ENCODE data around the gene ARGLU1.

The ARGLU1 gene

GRCh38 chr13:106524108-106524507 lies 43.8 kb downstream of the ARGLU1 start:
- no peak for DNase-seq (ENCODE audit: low spot score)

GRCh38 chr13:106523576-106523975 lies 44.4 kb downstream of the ARGLU1 start:
- no peak for DNase-seq (ENCODE audit: low spot score)

GRCh38 chr13:106522898-106523525 lies 44.9 kb downstream of the ARGLU1 start:
- no peak for DNase-seq (ENCODE audit: low spot score)

GRCh38 chr13:106522112-106522705 lies 45.7 kb downstream of the ARGLU1 start:
- no peak for DNase-seq (ENCODE audit: low spot score)

- DNase-seq (ENCODE audit: low spot score): no peak
Observed at GRCh38 chr13:106521095-106521799, 46.7 kb downstream of the ARGLU1 start.

- DNase-seq (ENCODE audit: low spot score): no peak
Observed at GRCh38 chr13:106520251-106521054, 47.5 kb downstream of the ARGLU1 start.

GRCh38 chr13:106518512-106518911 lies 49.4 kb downstream of the ARGLU1 start:
- no peak for DNase-seq (ENCODE audit: low spot score)

DNA sequence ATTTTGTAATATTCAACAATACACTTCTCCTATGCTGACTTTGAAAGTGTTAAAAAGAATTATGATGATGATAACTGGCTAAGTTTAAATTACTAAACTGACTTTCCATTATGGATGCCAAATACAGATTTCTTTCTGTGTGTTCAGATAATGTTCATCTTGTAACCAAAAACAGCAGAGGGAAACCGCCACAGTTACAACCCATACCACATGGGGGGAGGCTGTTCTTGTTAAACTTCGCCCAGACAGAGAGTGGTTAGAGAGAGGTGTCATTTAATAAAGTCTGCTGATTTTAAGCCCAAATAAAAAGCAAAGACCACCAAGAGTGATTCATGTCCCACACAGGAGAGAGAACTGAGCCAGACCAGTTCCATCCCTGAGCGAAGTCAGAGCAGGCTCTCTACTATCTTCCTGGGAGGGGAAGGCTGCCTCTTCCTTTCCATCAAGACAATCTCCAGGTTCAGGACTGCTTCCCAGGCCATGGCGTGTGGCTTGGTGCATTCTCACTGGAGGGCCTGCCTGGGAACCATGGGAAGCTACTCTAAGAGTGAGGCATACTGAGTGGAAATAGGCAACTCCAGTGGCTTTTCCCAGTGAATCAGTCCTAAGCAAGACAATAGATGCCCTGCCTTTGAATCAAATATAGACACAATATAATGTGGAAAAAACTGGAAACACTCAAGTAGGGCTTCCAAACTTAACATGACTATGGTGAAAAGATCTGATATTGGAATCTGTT lies 50.7 kb downstream of the ARGLU1 start:
- no peak for DNase-seq (ENCODE audit: low spot score)

- DNase-seq (ENCODE audit: low spot score): no peak
Observed at GRCh38 chr13:106515635-106516254, 52.2 kb downstream of the ARGLU1 start.

DNA sequence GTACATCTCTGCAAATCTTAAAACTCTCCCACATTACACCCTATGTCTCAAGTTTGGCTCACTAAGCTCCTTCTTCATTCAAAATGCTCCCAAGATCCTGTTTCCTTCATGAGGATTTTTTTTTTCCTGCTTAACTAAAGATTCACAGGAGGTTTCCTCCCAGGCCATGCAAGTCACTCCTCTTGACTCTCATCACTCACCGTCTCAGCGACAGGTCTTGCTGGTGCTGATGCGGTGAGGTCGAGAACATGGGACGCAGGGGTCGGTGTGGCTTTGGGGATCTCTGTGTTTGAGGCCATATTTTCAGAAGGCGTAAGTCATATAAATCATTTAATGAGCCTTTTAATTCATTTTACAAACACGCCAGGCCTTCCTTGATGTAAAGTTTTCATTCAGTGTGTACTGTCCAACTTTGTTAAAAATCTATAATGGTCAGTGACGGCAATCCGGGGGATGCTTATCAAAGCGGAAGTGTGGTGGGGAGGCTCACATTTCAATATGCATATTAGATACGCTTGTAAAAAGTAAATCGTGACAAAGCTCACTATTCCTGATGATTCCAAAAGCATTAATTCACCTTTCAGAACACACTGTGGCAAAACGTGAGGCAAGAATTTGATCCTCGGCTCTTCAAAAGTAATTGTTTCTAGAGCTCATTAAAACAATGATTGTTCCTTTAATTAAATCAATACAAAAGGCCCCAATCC lies 52.9 kb downstream of the ARGLU1 start:
- DNase-seq (ENCODE audit: low spot score): no peak

- DNase-seq (ENCODE audit: low spot score): no peak
Observed at GRCh38 chr13:106513025-106513983, 54.6 kb downstream of the ARGLU1 start.

DNA sequence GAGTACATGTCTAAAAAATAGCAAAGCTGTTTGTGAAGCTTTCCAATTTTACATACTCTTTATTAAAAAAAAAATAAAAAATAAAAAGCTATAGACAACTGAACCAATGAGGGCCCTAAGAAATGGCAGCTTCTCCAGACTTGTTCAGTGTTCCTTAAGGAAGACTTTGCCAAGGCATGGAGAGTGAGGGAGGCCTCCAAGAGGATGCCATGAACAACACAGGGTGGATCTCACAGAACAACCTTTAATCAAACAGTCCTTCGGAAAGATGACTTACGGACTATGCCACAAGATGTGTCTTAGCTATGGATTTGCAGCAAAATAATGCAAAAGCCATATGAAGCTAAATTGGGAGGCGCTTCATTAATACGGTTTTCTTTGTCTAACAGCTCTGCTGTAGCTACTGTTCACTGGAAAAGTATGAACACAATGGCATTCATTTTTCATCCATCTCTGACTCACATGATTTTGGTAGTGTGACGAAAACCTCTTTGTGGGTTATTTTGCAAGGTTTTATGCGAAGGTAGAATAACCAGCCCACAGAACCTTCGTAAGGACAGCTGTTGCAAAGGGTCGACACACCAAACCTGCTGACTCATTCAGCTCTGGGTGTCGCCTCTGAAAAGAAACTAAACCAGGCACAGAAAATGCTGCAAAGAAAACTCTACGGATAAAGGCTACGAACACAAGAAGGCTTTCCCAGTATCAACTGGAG lies 60.2 kb downstream of the ARGLU1 start:
- no peak for DNase-seq (ENCODE audit: low spot score)

DNA sequence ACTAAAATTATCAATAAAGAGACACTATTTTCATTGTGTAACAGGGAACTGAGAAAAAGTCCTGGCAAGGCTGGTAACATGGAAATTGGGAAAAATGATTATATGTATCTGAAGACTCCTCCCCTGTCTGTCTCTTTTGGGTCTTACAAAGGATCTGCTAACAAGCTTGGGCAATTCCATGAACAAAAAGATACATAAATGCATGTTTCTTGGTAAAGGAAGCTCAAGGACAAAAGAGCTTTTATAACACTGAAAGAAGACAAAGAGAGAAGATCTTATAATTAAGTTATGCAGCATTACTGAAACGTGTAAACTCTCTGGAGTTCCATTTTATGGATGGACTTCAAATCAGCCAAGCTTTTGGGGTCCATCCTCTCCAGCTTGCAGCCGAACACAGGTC lies 61.7 kb downstream of the ARGLU1 start:
- DNase-seq (ENCODE audit: low spot score): no peak

GRCh38 chr13:106505732-106506131 lies 62.2 kb downstream of the ARGLU1 start:
- DNase-seq (ENCODE audit: low spot score): no peak

DNA sequence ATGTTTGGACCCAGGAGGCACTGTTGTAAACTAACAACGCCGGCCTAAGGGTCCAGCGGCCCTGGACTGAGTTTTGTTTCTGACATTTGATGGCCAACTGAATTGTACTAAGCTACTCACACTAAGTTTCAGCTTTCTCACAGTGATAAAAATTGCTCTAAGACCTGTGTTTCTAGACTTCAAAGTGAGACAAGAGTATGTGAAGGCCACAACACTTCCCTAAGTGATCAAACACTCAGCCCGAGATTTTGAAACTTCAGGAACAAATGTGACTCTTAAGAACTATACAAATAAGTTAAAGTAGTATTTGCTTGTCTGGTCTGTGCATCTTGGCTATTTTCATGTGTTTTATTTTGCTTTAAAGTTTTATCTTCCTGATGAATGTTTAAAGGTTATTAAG lies 62.6 kb downstream of the ARGLU1 start:
- no peak for DNase-seq (ENCODE audit: low spot score)

DNA sequence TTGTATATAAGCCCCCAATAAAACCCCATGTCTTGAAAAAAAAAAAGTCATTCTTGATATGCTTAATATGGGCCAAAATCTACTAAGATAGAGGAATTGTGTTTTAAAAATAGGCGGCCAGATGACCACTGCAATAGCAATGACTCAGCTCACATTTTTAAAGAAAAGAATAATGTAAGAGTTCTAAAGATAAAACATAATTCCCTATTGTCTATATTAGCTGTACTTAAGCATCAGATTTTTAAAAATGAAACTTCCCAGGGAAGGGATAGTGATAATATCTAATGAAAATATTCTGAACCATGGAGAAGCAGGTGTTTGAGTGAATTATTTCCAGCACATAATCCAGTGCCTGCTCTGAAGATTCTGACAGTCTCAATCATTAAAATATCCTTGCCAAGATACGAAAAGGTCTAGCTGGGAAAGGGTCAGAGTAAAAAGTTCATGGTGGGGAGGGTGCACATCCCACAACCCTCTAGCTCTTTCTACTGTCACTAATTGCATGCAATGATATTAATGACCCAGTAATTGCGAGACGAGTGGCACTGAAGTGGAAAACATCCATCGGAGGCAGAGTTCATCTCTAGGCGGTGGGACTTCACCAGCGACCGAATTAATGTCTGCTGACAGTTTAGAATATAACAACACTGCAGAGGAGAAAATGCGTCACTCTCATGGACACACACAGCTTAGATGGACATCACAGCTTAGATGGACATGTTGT lies 64.0 kb downstream of the ARGLU1 start:
- DNase-seq (ENCODE audit: low spot score): no peak

DNA sequence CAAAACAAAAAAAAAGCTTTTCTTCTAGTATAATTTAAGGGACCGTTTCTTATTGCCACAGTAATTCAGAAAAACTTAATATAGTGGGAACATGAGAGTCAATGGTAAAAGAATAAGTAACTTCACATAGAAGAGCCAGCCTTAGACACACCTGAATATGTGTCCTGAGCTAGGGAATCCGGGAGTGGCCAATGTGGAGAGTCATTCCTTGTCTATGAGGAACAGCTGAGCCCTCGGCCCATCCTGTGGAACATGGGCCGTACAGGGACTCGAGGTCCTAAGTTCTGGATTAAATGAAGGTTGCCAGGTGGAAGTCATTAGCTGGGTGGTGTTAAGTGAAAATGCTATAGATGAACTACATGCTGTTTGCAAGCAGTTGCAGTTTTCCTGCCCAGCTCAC lies 64.7 kb downstream of the ARGLU1 start:
- no peak for DNase-seq (ENCODE audit: low spot score)

DNA sequence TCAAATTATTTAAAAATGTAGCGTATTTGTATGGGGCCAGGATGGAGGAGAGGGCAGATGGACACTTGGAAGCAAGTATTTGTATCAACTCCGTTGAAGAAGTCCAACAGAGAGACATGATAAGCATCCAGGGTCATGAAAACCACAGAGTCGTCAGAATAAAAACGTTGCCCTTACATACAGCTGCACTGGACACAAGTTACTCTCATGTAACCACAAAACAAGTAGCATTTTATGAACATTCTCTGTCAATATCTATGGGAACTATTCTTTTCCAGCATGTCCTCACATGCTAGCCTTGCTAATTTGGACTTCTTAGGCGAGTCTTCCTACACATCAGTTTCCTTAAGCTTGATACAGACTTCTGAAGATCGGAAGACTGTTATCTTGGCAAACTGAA lies 67.5 kb downstream of the ARGLU1 start:
- DNase-seq (ENCODE audit: low spot score): no peak

Data from left forelimb (tissue), 1 donor.